NCI-H460 (cell line): ENCODE data around the gene WAPL. TPM values are rescaled to one million over a fixed set of nuclear protein-coding genes. Genes with fewer than 3 reads are reported as not detected.
A peak's percentile ranks its signal among the peaks of the same experiment; 100 is the strongest.
"Not testable (repeated sequence)": the region's sequence is repeated elsewhere in the genome, so short reads cannot be mapped to it uniquely, and the experiment has no call there.

Experiments used
- DNase-seq: peaks from one replicate; pipeline ENCODE4 v3.0.0-alpha.2; 2016; ENCODE audit warnings: low read depth; ENCODE audit errors: extremely low read depth
- polyA plus RNA-seq: library from polyadenylated mRNA; depleted of rRNA; stranded (reverse); fragments of >200 nt; gene quantifications from 2 replicates; pipeline ENCODE4 v1.2.3, GENCODE V29; 2014; cell fraction: nucleus; rRNA removed
- total RNA-seq: library from RNA; depleted of rRNA; stranded (reverse); fragments of >200 nt; shearing (Covaris generic); gene quantifications from 2 replicates; pipeline ENCODE4 v1.2.3, GENCODE V29; 2014; rRNA removed

Gene WAPL, protein sequence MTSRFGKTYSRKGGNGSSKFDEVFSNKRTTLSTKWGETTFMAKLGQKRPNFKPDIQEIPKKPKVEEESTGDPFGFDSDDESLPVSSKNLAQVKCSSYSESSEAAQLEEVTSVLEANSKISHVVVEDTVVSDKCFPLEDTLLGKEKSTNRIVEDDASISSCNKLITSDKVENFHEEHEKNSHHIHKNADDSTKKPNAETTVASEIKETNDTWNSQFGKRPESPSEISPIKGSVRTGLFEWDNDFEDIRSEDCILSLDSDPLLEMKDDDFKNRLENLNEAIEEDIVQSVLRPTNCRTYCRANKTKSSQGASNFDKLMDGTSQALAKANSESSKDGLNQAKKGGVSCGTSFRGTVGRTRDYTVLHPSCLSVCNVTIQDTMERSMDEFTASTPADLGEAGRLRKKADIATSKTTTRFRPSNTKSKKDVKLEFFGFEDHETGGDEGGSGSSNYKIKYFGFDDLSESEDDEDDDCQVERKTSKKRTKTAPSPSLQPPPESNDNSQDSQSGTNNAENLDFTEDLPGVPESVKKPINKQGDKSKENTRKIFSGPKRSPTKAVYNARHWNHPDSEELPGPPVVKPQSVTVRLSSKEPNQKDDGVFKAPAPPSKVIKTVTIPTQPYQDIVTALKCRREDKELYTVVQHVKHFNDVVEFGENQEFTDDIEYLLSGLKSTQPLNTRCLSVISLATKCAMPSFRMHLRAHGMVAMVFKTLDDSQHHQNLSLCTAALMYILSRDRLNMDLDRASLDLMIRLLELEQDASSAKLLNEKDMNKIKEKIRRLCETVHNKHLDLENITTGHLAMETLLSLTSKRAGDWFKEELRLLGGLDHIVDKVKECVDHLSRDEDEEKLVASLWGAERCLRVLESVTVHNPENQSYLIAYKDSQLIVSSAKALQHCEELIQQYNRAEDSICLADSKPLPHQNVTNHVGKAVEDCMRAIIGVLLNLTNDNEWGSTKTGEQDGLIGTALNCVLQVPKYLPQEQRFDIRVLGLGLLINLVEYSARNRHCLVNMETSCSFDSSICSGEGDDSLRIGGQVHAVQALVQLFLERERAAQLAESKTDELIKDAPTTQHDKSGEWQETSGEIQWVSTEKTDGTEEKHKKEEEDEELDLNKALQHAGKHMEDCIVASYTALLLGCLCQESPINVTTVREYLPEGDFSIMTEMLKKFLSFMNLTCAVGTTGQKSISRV (N-terminal part only)
- 47.3 and 48.1 TPM in 2 replicates for total RNA-seq
- 19.6 and 34.9 TPM in 2 replicates for polyA plus RNA-seq

- peak; percentile 90 for DNase-seq
Measured at GRCh38 chr10:86521678-86522509, at the start of gene WAPL. Gene WAPL, minus strand, starts transcription at chr10:86521792. Its CDS starts 3,723 bp downstream, at chr10:86518069.

- DNase-seq, result no peak
Measured at GRCh38 chr10:86569335-86569734, 47.7 kb upstream of the WAPL start.

DNA sequence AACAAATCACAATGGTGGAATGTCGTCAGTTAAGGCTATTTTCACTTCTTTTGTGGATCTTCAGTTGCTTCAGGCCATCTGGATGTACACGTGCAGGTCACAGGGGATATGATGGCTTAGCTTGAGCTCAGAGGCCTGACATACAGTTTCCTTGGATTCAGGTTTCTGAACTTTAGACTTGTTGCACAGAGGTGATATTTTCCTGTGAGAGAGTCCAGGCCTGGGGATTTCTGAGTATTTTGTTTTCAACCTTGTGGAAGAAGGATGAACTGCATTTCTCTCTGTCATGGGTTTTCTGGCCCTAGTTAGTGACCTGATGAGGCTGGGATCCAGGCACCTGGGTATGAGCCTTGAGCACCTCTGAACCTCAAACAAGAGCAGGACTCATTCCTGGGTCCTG is 44.9 kb upstream of the WAPL start:
- DNase-seq, result not testable (repeated sequence)

GRCh38 chr10:86563338-86563737 is 41.7 kb upstream of the WAPL start:
- not testable (repeated sequence) for DNase-seq

DNA sequence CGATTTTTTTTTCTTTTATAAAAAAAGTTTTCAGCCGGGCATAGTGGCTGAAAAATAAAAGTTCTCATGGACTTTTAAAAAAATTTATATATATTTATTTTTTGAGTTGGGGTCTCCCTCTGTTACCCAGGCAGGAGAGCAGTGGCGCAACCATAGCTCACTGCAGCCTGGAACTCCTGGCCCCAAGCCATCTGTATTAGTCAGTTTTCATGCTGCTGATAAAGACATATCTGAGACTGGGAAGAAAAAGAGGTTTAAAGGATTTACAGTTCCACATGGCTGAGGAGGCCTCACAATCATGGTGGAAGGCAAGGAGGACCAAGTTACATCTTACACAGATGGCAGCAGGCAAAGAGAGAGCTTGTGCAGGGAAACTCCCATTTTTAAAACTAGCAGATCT is 37.1 kb upstream of the WAPL start:
- DNase-seq, result not testable (repeated sequence)

DNA sequence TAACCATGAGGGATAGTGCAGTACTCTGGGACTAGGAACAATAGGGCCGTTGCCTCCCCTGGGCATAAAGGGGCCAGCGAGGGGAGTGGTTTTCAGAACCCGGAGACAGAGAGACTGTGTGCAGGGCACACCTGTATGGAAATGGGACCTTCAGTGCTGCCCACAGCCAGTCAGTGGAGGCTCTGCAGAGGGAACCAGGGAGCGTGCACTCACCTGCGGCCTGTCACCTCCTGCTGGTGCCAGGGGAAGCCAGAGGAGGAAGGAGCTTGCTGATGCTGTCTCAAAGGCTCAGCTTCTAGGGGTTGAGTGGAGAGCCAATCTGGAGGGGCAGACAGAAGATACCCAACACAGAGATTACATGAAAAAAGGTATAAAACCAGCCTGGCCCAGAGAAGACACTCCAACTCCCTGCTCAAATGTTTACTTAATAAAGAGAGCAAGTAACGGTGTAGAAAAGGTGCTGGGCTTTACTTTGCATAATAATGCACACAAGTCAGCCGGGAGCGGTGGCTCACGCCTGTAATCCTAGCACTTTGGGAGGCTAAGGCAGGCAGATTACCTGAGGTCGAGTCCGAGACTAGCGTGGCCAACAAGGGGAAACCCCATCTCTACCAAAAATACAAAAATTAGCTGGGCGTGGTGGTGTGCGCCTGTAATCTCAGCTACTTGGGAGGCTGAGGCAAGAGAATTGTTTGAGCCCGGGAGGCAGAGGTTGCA is 35.5 kb upstream of the WAPL start:
- DNase-seq, result no peak

- no peak for DNase-seq
Measured at GRCh38 chr10:86556532-86556931, 34.9 kb upstream of the WAPL start.

GRCh38 chr10:86553639-86554038 is 32.0 kb upstream of the WAPL start:
- DNase-seq, result no peak

- DNase-seq, result no peak
Measured at GRCh38 chr10:86553213-86553612, 31.6 kb upstream of the WAPL start.

GRCh38 chr10:86547296-86547695 is 25.7 kb upstream of the WAPL start:
- DNase-seq, result no peak

DNA sequence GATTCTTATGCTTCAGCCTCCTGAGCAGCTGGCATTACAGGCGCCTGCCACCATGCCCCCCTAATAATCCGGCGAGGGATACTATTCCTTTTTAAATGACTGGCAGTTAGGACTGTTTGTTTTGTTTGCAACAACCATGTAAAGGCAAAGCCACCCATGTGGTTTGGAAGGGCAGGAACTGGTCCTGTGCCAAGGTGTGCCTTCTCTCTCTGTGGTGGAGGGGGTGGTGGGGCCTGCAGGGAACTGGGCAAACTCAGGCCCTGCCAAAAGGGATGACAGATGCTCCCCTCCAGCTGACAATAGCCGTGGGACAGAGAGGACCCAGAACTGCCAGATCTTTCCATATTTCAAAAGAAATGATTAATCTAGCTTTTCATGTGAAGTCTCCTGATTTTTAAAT is 23.5 kb upstream of the WAPL start:
- no peak for DNase-seq

- DNase-seq, result no peak
Measured at GRCh38 chr10:86540016-86540415, 18.4 kb upstream of the WAPL start.

GRCh38 chr10:86538547-86538946 is 17.0 kb upstream of the WAPL start:
- DNase-seq, result no peak

DNA sequence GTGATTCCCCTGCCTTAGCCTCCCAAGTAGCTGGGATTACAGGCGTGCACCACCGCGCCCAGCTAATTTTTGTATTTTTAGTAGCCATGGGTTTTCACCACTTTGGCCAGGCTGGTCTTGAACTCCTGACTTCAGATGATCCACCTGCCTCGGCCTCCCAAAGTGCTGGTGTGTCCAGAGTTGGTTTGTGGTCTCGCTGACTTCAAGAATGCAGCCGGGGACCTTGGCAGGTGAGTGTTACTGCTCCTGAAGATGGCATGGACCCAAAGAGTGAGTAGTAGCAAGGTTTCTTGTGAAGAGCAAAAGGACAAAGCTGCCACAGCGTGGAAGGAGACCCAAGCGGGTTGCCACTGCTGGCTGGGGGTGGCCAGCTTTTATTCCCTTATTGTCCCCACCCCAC is 16.4 kb upstream of the WAPL start:
- not testable (repeated sequence) for DNase-seq

- DNase-seq, result no peak
Measured at GRCh38 chr10:86536294-86536861, 14.8 kb upstream of the WAPL start.

- peak; percentile 64 for DNase-seq
Measured at GRCh38 chr10:86535132-86535882, 13.7 kb upstream of the WAPL start.

DNA sequence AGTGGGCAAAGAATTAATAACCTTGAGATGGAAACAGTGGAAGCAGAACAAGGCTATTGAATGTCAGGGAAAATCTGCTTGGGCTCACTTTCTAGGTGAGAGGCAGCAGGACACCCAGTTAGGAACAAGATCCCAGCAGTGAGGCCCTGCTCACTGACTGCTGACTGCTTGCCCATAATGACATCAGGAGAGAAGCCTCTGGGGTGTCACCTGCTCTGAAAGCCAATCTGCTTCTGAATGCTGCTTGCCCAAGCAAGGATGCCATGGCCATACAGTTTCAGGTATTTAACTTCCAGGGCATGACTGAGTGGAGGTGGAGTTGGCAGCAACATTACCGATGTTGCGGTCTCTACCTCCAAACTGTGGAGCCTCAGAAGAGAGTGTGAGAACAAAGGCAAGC is 11.7 kb upstream of the WAPL start:
- no peak for DNase-seq

DNA sequence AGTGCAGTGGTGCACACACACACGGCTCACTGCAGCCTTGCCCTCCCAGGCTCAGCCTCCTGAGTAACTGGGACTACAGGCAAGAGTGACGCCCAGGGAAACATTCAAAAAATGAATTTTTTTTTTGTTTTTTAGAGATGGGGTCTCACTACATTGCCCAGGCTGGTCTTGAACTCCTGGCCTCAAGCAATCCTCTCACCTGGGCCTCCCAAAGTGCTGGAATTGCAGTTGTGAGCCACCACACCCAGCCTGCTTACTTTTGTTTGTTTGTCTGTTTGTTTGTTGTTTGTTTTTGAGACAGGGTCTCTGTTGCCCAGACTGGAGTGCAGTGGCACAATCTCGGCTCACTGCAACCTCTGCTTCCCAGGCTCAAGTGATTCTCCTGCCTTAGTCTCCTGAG is 7.1 kb upstream of the WAPL start:
- not testable (repeated sequence) for DNase-seq
